Ascending aorta (tissue), 2 donors: ENCODE measurements around the gene CDC5L. TPM values are rescaled to one million over a fixed set of nuclear protein-coding genes. Genes with fewer than 3 reads are reported as not detected.

ENCODE experiments used
- DNase-seq, 2 donors: peaks; one replicate each; pipeline ENCODE4 v3.0.0-alpha.2; 2019; ENCODE audit warnings: low spot score in 2 of 2
- H3K27ac ChIP-seq, 2 donors: fragments of 200-600 bp; sonication (generic); one replicate each; pipeline ENCODE4 v1.5.1; 2016 to 2017; ENCODE audit warnings: mild to moderate bottlenecking in 1 of 2
- H3K27me3 ChIP-seq: fragments of 200-600 bp; sonication (generic); one replicate; pipeline ENCODE4 v1.5.1; 2017
- H3K36me3 ChIP-seq, 2 donors: fragments of 200-600 bp; sonication (generic); one replicate each; pipeline ENCODE4 v1.5.1; 2016
- H3K4me1 ChIP-seq, 2 donors: fragments of 200-600 bp; sonication (generic); one replicate each; pipeline ENCODE4 v1.5.1; 2016 to 2017; ENCODE audit warnings: mild to moderate bottlenecking in 1 of 2
- H3K4me3 ChIP-seq, 2 donors: fragments of 200-600 bp; sonication (generic); one replicate each; pipeline ENCODE4 v1.5.1; 2016 to 2017; ENCODE audit warnings: mild to moderate bottlenecking in 1 of 2
- H3K9me3 ChIP-seq, 2 donors: fragments of 200-600 bp; sonication (generic); one replicate each; pipeline ENCODE4 v1.5.1; 2016
- CTCF ChIP-seq, 3 experiments: fragments of 200-600 bp in 2 of 3; fragments of 450-650 bp in 1 of 3; sonication (generic) in 2 of 3; IDR thresholded peaks; one replicate each; pipeline ENCODE4 v1.5.1; 2016 to 2019; ENCODE audit warnings: antibody characterized with exemption in 3 of 3, mild to moderate bottlenecking in 1 of 3, moderate library complexity in 1 of 3
- intact Hi-C: fragments of 100-400 bp; cut with DNase I; formaldehyde crosslinking; loops from one replicate; pipeline ENCODE4 v1.15.1; 2023
- total RNA-seq: library from RNA; depleted of rRNA; stranded (reverse); fragments of >200 nt; gene quantifications from one replicate; pipeline ENCODE4 v1.1.0, GENCODE V29; 2016

CDC5L gene
- total RNA-seq, 1 donor from 2014 or later = 10.9 TPM

- Histone ChIP-seq H3K27ac (no peak overlapping the region), H3K4me3 (no peak overlapping the region), H3K27me3 (no peaks in the 10 kb centered on the region), H3K9me3 (no peaks in the 10 kb centered on the region), H3K36me3 (peaks cover 3 to 4% of the 10 kb centered on the region in 2 donors), H3K4me1 (peaks cover 3 to 33% of the 10 kb centered on the region in 2 donors)
- DNase-seq = no peak
- intact Hi-C loops = no loop called here
- no peak for TF ChIP-seq CTCF (IDR thresholded peaks at IDR 0.05)
Observed at GRCh38 chr6:44435500-44435899, 48.0 kb downstream of the CDC5L start.

GRCh38 chr6:44438827-44439226 is 51.3 kb downstream of the CDC5L start:
- Histone ChIP-seq H3K36me3 (peaks cover 6 to 22% of the 10 kb centered on the region in 2 donors), H3K4me3 (no peak overlapping the region), H3K27me3 (no peaks in the 10 kb centered on the region), H3K9me3 (peaks cover 0 to 13% of the 10 kb centered on the region in 2 donors), H3K4me1 (peaks cover 0 to 16% of the 10 kb centered on the region in 2 donors), H3K27ac (no peak overlapping the region)
- intact Hi-C loops = no loop called here
- no peak for DNase-seq
- TF ChIP-seq CTCF (IDR thresholded peaks at IDR 0.05) = no peak

- Histone ChIP-seq H3K4me1 (peaks cover 0 to 12% of the 10 kb centered on the region in 2 donors), H3K36me3 (peaks cover 6 to 22% of the 10 kb centered on the region in 2 donors), H3K27me3 (no peaks in the 10 kb centered on the region), H3K27ac (no peak overlapping the region), H3K9me3 (peaks cover 0 to 13% of the 10 kb centered on the region in 2 donors), H3K4me3 (no peak overlapping the region)
- TF ChIP-seq CTCF (IDR thresholded peaks at IDR 0.05) = no peak
- DNase-seq = no peak
- intact Hi-C loops = no loop called here
Observed at GRCh38 chr6:44439270-44440045, 52.0 kb downstream of the CDC5L start.

GRCh38 chr6:44441091-44441855 is 53.8 kb downstream of the CDC5L start:
- no peak for DNase-seq
- Histone ChIP-seq H3K4me3 (no peak overlapping the region), H3K36me3 (peaks cover 12 to 39% of the 10 kb centered on the region in 2 donors), H3K27me3 (no peaks in the 10 kb centered on the region), H3K27ac (no peak overlapping the region), H3K4me1 (no peaks in the 10 kb centered on the region), H3K9me3 (peaks cover 0 to 13% of the 10 kb centered on the region in 2 donors)
- no peak for TF ChIP-seq CTCF (IDR thresholded peaks at IDR 0.05)
- intact Hi-C loops = no loop called here

- intact Hi-C loops = no loop called here
- H3K36me3 ChIP-seq = peaks cover 17 to 48% of the 10 kb centered on the region in 2 donors
Observed at GRCh38 chr6:44442236-44442635, 54.7 kb downstream of the CDC5L start.

More at GRCh38 chr6:44442236-44442635, 54.7 kb downstream of the CDC5L start:
- no peaks in the 10 kb centered on the region for H3K27me3 ChIP-seq
- no peak for TF ChIP-seq CTCF (IDR thresholded peaks at IDR 0.05)
- H3K27ac ChIP-seq = no peak overlapping the region
- no peak overlapping the region for H3K4me3 ChIP-seq
- peaks cover 0 to 13% of the 10 kb centered on the region in 2 donors for H3K9me3 ChIP-seq
- DNase-seq = no peak
- no peaks in the 10 kb centered on the region for H3K4me1 ChIP-seq
